SKM-1 (cell line): ENCODE measurements around the gene EOLA1.
"Not testable (repeated sequence)": the region's sequence is repeated elsewhere in the genome, so short reads cannot be mapped to it uniquely, and the experiment has no call there.

Experiments used
- DNase-seq: peaks from one replicate; lab custom pipeline; 2025; ENCODE audit not compliant: unreplicated experiment; lab: John Stamatoyannopoulos, UW

The EOLA1 gene

GRCh38 chrX:149595214-149595613, 54.4 kb downstream of the EOLA1 start, which contains the start of gene HSFX2:
Gene HSFX2, minus strand, starts transcription at chrX:149595314. Its CDS starts 614 bp downstream, at chrX:149594700.
- not testable (repeated sequence) for DNase-seq

- not testable (repeated sequence) for DNase-seq
Measured at GRCh38 chrX:149595943-149596342, 55.1 kb downstream of the EOLA1 start.
